ENCODE measurements around the gene NACC2. TPM values are rescaled to one million over a fixed set of nuclear protein-coding genes. Genes with fewer than 3 reads are reported as not detected.

Gene NACC2
- total and polyA plus RNA-seq, 9 of the 15 experiments (the other 6 are each of a cell fraction or from before 2014, with no cell fraction given), result 0.70 to 25.1 (median 5.6) TPM

DNA sequence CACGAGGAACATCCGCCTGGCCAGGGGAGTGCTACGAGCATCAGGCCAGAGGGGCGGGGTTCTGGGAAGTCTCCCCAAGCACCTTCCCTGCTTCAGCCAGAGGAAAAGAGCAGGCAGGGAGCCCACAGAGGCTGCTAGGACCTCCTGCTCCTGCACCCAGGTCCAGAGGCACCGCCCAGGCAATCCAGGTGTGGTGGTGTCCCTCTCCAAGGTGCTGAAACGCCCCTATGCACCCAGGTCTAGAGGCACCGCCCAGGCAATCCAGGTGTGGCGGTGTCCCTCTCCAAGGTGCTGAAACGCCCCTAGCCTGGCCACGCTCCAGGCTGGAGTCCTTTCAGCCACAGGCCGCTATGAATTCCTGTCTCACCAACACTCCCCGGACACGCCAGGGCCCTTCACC lies 123.2 kb downstream of the NACC2 start:
- H3K4me3 ChIP-seq, result no peak overlapping the region
- H3K9me3 ChIP-seq (replicated peaks; ENCODE audit: control insufficient read depth, insufficient read depth, low read depth, low read length), result no peaks in the 10 kb centered on the region
- H2AFZ ChIP-seq (ENCODE audit: low read depth, low read length), result no peak overlapping the region
- POLR2A ChIA-PET, result no interaction called here
- DNase-seq (ENCODE audit: extremely low read depth in 1 of 4, low spot score in 3 of 4) (peak; percentile 78 to 89 (median 84)), ATAC-seq (peak; percentile 84), FAIRE-seq (peak; percentile 66)
- in situ Hi-C loops (cut with MboI) (no loop called here), intact Hi-C loops (cut with micrococcal nuclease) (no loop called here)
- H3K27me3 ChIP-seq (ENCODE audit: control insufficient read depth in 2 of 2, insufficient read depth in 2 of 2, low read length in 2 of 2), result peaks cover 14 to 40% of the 10 kb centered on the region in 2 experiments; a peak in 3 of 5 replicates
- peaks cover 5% of the 10 kb centered on the region; the same call in 1 of the 2 replicates for H4K20me1 ChIP-seq (replicated peaks; ENCODE audit: control insufficient read depth, insufficient read depth, low read length)
- H3K27ac ChIP-seq (ENCODE audit: extremely low read depth, low read depth, low read length), result no peak overlapping the region
- WGBS (ENCODE audit: insufficient coverage, low coverage, missing lambda C conversion rate), result 5% methylated on average over 9 of the region's 13 CpGs
- no peaks in the 10 kb centered on the region for H3K9me1 ChIP-seq (ENCODE audit: control insufficient read depth, insufficient read depth, low read length)
- H3K79me2 ChIP-seq (ENCODE audit: control insufficient read depth, insufficient read depth, low read length), result no peaks in the 10 kb centered on the region
- no peak overlapping the region for H3K4me2 ChIP-seq (ENCODE audit: insufficient read depth, low read length)
- no TSS peak for BruUV-seq (replicated peaks)
- peaks cover 0 to 29% of the 10 kb centered on the region in 2 experiments; a peak in 3 of 5 replicates for H3K4me1 ChIP-seq (replicated peaks in 1 of 2; ENCODE audit: control insufficient read depth in 2 of 2, insufficient read depth in 2 of 2, low read length in 2 of 2)
- CTCF ChIA-PET (ENCODE audit: low intra/inter-chr PET ratio), result no interaction called here
- no peaks in the 10 kb centered on the region for H3K36me3 ChIP-seq (ENCODE audit: control insufficient read depth, insufficient read depth, low read length)
- H3K9ac ChIP-seq (ENCODE audit: insufficient read depth in 1 of 2, low read depth in 2 of 2, low read length in 2 of 2), result no peak overlapping the region
- TF ChIP-seq ZNF239 (CRISPR knock-in tag; IDR thresholded peaks at IDR 0.05) (no peak), ZNF695 (CRISPR knock-in tag; IDR thresholded peaks at IDR 0.05) (no peak), ZNF584 (CRISPR knock-in tag; IDR thresholded peaks at IDR 0.05; ENCODE audit: low read depth) (no peak), NFIC (IDR thresholded peaks at IDR 0.05) (peak; percentile 85), ZEB2 (IDR thresholded peaks at IDR 0.05) (peak; percentile 100), OTX1 (CRISPR knock-in tag; IDR thresholded peaks at IDR 0.05) (no peak), POLR3G (IDR thresholded peaks at IDR 0.05; ENCODE audit: extremely low read depth, insufficient read length, insufficient replicate concordance) (no peak), NR3C1 (CRISPR knock-in tag; IDR thresholded peaks at IDR 0.05) (peak; percentile 96), POLR2AphosphoS5 (IDR thresholded peaks at IDR 0.05; ENCODE audit: control insufficient read depth, insufficient read depth, low read depth, low read length) (0 out of 2 replicates have a peak, but pooled peaks have one; percentile 39)
- TF ChIP-seq, protein P1, sequence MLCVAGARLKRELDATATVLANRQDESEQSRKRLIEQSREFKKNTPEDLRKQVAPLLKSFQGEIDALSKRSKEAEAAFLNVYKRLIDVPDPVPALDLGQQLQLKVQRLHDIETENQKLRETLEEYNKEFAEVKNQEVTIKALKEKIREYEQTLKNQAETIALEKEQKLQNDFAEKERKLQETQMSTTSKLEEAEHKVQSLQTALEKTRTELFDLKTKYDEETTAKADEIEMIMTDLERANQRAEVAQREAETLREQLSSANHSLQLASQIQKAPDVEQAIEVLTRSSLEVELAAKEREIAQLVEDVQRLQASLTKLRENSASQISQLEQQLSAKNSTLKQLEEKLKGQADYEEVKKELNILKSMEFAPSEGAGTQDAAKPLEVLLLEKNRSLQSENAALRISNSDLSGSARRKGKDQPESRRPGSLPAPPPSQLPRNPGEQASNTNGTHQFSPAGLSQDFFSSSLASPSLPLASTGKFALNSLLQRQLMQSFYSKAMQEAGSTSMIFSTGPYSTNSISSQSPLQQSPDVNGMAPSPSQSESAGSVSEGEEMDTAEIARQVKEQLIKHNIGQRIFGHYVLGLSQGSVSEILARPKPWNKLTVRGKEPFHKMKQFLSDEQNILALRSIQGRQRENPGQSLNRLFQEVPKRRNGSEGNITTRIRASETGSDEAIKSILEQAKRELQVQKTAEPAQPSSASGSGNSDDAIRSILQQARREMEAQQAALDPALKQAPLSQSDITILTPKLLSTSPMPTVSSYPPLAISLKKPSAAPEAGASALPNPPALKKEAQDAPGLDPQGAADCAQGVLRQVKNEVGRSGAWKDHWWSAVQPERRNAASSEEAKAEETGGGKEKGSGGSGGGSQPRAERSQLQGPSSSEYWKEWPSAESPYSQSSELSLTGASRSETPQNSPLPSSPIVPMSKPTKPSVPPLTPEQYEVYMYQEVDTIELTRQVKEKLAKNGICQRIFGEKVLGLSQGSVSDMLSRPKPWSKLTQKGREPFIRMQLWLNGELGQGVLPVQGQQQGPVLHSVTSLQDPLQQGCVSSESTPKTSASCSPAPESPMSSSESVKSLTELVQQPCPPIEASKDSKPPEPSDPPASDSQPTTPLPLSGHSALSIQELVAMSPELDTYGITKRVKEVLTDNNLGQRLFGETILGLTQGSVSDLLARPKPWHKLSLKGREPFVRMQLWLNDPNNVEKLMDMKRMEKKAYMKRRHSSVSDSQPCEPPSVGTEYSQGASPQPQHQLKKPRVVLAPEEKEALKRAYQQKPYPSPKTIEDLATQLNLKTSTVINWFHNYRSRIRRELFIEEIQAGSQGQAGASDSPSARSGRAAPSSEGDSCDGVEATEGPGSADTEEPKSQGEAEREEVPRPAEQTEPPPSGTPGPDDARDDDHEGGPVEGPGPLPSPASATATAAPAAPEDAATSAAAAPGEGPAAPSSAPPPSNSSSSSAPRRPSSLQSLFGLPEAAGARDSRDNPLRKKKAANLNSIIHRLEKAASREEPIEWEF (CRISPR knock-in tag; IDR thresholded peaks at IDR 0.05), result no peak
- TF ChIP-seq, protein P2, sequence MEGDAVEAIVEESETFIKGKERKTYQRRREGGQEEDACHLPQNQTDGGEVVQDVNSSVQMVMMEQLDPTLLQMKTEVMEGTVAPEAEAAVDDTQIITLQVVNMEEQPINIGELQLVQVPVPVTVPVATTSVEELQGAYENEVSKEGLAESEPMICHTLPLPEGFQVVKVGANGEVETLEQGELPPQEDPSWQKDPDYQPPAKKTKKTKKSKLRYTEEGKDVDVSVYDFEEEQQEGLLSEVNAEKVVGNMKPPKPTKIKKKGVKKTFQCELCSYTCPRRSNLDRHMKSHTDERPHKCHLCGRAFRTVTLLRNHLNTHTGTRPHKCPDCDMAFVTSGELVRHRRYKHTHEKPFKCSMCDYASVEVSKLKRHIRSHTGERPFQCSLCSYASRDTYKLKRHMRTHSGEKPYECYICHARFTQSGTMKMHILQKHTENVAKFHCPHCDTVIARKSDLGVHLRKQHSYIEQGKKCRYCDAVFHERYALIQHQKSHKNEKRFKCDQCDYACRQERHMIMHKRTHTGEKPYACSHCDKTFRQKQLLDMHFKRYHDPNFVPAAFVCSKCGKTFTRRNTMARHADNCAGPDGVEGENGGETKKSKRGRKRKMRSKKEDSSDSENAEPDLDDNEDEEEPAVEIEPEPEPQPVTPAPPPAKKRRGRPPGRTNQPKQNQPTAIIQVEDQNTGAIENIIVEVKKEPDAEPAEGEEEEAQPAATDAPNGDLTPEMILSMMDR (IDR thresholded peaks at IDR 0.05 in 2 of 3, conservative IDR thresholded peaks at IDR 0.05 in 1 of 3; ENCODE audit: insufficient read depth in 2 of 3, low read depth in 1 of 3, low read length in 3 of 3), result no peak
- TF ChIP-seq, protein P3, sequence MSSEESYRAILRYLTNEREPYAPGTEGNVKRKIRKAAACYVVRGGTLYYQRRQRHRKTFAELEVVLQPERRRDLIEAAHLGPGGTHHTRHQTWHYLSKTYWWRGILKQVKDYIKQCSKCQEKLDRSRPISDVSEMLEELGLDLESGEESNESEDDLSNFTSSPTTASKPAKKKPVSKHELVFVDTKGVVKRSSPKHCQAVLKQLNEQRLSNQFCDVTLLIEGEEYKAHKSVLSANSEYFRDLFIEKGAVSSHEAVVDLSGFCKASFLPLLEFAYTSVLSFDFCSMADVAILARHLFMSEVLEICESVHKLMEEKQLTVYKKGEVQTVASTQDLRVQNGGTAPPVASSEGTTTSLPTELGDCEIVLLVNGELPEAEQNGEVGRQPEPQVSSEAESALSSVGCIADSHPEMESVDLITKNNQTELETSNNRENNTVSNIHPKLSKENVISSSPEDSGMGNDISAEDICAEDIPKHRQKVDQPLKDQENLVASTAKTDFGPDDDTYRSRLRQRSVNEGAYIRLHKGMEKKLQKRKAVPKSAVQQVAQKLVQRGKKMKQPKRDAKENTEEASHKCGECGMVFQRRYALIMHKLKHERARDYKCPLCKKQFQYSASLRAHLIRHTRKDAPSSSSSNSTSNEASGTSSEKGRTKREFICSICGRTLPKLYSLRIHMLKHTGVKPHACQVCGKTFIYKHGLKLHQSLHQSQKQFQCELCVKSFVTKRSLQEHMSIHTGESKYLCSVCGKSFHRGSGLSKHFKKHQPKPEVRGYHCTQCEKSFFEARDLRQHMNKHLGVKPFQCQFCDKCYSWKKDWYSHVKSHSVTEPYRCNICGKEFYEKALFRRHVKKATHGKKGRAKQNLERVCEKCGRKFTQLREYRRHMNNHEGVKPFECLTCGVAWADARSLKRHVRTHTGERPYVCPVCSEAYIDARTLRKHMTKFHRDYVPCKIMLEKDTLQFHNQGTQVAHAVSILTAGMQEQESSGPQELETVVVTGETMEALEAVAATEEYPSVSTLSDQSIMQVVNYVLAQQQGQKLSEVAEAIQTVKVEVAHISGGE (CRISPR knock-in tag; IDR thresholded peaks at IDR 0.05), result peak in 1 of 3 experiments; percentile 52; a peak in 1 of 6 replicates

Data from K562 (cell line).